Erythroblast (primary cell): ENCODE measurements around the gene GATA2.

Source experiments
- GATA1 ChIP-seq: IDR thresholded peaks from 2 replicates; pipeline ENCODE4 v1.6.1; 2011; ENCODE audit warnings: low read depth, mild to moderate bottlenecking, control low read depth, low read length, moderate library complexity
- POLR2A ChIP-seq: IDR thresholded peaks from 2 replicates; pipeline ENCODE4 v1.6.1; 2011; ENCODE audit warnings: mild to moderate bottlenecking, low read length

DNA sequence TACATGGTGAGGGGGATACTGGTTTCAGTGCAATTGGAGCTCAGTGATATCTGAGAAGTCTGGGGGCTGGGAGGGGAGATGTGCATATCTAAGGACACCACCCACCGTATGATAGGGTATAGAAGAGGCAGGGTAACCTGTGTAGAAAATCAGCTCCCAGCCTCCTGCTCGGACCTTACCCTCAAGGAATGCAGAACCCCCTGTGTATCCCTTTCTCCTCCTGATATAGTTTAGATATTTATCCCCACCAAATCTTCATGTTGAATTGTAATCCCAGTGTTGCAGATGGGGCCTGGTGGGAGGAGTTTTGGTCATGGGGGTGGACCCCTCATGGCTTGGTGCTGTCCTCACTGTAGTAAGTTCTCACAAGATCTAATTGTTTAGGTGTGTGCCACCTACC lies 48.2 kb upstream of the GATA2 start:
- TF ChIP-seq POLR2A (no peak), GATA1 (no peak)
